Measurements from ENCODE around the gene TGM5.

TGM5 gene

DNA sequence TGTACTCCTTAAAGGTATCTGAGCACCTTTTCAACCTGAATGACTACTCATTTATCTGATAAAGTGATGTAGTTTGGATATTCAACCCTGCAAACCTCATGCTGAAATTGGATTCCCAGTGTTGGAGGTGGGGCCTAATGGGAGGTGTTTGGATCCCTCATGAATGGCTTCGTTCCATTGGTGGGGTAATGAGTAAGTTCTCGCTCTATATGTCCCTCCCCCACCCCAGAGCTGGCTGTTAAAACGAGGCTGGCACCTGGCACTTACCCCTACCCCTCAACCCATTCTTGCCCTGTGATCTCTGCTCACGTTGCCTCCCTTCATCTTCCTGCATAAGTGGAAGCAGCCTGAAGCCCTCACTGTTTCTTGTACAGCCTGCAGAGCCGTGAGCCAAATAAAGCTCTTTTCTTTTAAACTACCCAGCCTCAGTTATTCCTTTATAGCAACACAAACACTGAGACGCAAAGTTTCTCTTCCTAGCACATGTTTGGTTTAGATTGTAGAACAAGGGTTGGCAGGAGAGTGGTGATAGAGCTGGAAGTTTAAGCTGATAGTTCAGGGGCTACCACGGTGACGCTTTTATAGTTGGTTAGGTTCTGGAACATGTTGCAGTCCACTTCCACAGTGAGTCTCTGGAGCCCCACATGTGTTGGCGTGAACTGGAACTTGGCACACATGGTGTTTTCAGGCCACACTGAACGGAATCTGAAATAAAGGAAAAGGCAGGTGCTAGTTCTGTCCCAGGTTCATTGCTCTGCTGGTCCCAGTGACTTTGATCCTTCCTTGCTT lies 69.8 kb downstream of the TGM5 start:
- no peak for DNase-seq (ENCODE audit: extremely low read depth in 1 of 2, low read depth in 1 of 2)

DNA sequence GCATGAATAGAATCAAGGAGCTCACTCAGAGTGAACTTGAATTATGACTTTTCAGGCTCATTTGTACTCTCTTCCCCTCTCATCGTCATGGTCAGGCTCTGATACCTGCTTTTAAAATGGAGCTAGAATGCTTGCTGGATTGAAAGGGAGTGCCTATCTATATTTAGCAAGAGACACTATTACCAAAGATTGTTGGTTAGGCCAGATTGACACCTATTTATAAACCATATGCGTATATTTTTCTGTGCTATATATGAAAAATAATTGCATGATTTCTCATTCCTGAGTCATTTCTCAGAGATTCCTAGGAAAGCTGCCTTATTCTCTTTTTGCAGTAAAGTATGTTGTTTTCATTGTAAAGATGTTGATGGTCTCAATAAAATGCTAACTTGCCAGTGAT lies 71.9 kb downstream of the TGM5 start:
- DNase-seq (ENCODE audit: extremely low read depth in 1 of 2, low read depth in 1 of 2) = no peak

DNA sequence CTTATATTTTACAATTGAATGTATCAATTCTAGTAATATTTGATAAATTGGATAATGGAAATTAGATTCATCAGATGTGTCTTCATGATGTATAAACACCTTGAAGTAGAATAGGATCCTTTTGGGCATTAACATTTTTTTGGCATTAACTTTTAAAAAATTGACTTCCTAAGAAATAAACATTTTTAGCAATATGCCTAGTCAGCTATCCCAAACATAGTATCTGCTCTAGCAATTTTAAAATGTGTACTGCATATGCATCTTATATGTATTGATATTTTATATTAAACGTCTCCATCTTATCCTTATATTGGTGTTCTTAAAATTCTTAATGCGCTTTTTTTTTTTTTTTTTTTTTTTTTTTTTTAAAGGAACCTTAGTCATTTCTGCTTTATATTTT lies 73.0 kb downstream of the TGM5 start:
- no peak for DNase-seq (ENCODE audit: extremely low read depth in 1 of 2, low read depth in 1 of 2)

DNA sequence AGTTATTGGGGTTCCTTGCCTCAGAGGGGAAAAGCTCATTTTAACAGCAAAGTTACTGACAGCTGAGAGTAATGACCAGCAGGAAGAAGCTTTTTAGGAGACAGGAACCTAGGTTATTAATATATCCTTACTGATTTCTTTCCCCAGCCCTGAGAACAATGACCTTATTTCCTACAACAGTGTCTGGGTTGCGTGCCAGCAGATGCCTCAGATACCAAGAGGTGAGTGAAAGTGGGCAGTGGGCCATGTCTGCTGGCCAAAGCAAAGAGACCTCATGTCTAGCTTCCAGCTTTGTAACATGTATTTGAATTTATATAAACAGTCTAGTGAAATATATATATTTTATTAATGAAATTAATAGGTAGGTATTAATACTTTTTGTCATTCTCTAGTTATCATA lies 76.5 kb downstream of the TGM5 start:
- DNase-seq (ENCODE audit: extremely low read depth in 1 of 2, low read depth in 1 of 2) = no peak

DNA sequence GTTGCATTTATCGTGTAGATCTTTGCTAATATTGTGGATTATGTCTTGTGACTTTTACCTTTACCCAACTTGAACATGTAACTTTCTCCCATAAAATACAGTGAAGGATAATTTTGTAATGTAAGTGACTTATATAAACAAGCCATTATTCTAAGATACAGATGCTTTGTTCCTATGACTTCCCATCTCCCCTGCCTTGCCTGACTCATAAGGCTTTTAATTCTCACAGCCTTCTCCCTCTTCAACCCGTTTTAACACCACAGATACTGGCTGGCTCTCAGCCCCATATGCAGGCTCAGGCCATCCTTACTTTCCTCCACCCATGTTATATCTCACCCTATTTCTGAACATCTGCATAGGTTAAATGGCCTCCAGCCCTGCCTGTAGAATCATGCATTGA lies 77.4 kb downstream of the TGM5 start:
- no peak for DNase-seq (ENCODE audit: extremely low read depth in 1 of 2, low read depth in 1 of 2)

DNA sequence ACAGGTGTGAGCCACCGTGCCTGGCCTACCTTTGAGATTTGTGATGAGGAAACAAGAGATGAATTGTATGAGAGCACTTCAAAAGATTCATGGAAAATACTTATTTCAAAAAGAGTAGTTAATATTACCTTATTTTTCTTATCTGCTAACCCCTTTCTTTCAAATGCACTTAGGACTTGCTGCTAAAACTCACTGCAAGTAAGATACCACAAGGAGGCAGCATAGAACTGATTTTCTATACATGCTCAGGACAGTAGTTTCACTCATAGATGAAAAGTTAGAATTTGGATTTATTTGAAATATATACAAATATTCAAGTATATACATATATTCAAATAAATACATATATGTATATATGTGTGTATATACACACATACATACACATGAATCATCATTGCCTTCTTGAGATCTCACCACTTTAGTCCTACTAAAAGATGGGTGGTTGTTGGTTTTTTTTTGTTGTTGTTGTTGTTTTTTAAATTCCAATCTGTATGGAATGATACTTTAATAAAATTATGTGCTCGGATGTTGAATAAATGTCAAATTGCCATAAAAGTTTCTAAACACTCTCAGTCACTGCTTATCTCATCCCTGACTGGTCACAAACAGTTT lies 79.1 kb downstream of the TGM5 start:
- DNase-seq (ENCODE audit: extremely low read depth in 1 of 2, low read depth in 1 of 2) = no peak

DNA sequence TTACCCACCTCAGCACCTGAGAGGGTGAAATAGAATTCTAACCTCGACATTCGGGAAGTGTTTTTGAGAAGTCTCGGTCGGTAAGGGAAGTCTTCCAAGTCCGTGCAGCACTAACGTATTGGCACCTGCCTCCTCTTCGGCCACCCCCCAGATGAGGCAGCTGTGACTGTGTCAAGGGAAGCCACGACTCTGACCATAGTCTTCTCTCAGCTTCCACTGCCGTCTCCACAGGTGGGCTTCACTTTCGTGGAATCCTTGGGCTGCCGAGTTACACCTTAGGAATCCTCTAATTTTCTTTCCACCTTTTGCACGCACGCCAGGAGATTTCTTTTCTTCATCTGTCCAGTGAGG lies 80.8 kb downstream of the TGM5 start:
- DNase-seq (ENCODE audit: extremely low read depth in 1 of 2, low read depth in 1 of 2) = no peak

DNA sequence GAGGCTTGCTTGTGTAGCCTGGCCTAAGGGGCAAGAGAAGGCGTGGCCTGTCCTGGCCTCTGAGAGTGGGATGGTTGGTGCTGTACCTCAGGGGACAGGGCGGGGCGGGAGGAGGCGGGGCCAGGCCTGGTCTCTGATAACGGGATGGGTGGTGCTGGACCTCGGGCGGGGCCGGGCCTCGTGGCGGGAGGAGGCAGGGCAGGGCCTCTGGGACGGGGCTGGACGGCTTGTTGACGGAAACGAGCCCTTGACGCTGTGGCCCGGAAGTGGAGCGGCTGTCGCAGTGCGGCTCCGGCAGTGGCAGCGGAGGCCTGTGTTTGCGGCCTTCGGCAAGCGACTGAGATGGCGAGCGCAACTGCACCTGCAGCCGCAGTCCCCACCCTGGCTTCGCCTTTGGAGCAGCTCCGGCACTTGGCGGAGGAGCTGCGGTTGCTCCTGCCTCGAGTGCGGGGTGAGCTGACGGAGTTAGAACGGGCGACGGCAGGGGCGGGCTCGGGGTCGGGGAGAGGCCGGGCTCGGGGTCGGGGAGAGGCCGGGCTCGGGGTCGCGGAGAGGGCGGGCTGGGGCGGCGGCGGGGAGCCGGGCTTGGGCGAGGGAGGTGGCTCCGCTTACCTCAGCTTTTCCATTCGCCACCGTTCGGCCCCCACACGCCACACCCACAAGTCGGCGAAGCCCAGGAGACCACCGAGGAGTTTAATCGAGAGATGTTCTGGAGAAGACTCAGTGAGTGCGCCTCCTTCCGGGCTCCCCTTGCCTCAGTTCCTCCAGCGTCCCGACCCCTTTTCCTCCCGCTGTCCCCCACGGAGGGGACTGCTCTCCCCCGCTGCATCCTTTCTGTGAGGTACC lies 81.3 kb downstream of the TGM5 start, which contains the start of gene CCNDBP1:
TSS of gene CCNDBP1 (plus strand) at position 247 of the 846 bp plus-strand sequence. CDS start at position 343, 96 bp downstream.
- DNase-seq (ENCODE audit: extremely low read depth in 1 of 2, low read depth in 1 of 2) = peak; percentile 60 to 74

DNA sequence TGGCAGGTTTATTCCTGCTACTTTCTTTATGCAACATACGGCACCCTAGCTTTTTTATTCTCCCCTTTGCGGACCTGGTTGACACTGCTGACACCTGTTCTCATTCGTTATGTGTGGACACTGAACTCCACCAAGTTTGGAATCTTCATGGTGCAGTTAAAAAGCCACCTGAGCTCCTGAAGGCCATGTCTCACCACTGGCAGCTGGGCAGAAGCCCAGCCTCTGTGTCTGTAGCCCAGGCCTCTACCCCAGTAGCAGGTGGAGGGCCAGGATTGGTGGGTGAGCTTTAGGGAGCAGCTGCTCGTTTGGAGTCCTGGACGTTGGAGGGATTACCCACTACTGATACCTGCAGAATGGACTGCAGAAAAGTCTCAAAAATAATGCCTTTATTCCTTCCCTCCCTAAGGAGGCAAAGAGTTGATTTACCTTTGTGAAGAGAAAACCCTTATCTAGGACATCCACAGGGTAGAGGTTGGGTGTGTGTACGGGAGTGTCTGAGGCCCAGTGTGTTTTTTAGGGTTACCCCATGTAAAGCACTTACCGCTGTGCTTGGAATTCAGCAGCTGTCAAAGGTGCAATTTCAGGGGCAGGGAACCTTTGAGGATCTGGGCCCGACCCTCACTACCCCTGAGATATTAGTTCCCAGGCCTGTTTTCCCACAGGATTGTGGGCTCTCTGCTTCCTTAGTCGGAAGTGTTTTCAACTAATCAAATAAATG lies 82.2 kb downstream of the TGM5 start:
- no peak for DNase-seq (ENCODE audit: extremely low read depth in 1 of 2, low read depth in 1 of 2)

DNA sequence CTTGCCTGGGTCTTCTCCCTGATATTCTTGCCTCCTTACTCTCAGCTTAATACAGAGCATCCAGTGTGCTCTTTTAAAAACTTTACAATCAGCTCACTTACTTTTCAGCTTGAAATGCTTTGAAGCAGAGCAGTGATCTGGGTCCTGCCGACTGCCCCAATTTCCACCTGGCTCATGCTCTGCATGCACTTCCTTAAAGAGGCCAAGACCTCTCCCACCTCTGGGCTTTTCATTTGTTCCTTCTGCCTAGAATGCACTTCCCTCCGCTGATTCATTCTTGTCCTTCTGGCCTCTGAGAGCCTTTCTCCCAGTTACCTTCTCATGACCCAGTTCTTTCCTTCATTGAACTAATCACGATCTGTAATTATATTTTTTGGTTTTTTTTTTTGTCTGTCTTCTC lies 83.5 kb downstream of the TGM5 start:
- DNase-seq (ENCODE audit: extremely low read depth in 1 of 2, low read depth in 1 of 2) = no peak
